GM19238 (cell line): Measurements from ENCODE around the gene IL18RAP.

Experiments used
- DNase-seq: peaks from one replicate; pipeline ENCODE4 v3.0.0; 2011; ENCODE audit warnings: low spot score; ENCODE audit not compliant: insufficient read length

The IL18RAP gene

DNA sequence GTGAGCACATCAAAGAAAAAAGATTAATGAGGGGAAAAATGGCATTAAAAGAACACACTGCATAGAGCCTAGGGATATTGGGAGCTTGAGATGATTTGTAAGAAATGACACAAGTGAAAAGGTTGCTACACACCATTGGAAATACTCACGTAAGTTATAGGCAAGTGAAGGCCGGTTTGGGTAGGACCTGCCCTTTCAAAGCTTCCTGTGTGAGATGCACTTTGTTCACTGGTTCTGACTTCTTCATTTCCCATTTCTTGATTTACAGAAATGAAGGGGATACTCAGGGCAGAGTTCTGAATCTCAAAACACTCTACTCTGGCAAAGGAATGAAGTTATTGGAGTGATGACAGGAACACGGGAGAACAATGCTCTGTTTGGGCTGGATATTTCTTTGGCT lies at the start of gene IL18RAP:
IL18RAP (plus strand) TSS at position 251 of the 400 bp plus-strand sequence; CDS start at position 369, 118 bp downstream.
- DNase-seq: no peak

- no peak for DNase-seq
Observed at GRCh38 chr2:102376052-102376591, 46.8 kb upstream of the IL18RAP start.

DNA sequence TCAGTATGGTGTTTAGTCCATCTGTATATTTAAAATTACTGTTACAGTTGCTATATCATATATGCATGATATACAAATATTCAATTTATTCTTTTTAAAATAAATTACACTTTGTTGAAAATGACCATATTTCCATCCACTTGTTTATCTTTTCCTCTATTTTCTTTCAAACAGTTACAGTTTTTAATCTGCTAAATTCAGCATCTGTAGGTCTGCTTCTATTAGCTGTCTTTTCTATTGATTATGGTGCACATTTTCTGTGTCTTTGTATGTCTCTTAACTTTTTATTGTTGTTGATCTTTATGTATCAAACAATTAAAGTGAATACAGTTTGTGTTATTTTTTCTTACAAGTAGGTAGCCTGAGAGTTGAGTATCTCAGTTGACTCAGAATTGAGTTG lies 39.2 kb upstream of the IL18RAP start:
- no peak for DNase-seq

- no peak for DNase-seq
Observed at GRCh38 chr2:102385522-102385921, 37.4 kb upstream of the IL18RAP start.

DNA sequence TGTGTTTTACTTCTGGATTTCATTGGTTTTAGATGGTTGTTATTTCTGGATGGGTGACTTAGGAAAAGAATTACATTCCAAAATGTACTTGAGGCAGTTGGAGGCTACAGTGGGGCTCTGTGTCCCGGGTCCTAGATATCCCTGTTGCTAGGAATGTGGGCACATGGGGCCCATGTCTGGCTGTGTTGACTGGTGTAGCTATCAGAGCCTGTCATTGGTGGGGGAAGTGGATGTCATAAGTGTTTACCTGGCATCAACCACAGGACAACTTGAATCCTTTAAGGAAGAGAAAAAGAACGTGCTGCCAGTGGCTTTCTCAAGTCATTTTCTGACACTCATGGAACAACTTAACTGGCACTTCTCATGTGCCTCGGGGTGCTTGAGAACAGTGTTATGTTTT lies 37.0 kb upstream of the IL18RAP start:
- no peak for DNase-seq

DNA sequence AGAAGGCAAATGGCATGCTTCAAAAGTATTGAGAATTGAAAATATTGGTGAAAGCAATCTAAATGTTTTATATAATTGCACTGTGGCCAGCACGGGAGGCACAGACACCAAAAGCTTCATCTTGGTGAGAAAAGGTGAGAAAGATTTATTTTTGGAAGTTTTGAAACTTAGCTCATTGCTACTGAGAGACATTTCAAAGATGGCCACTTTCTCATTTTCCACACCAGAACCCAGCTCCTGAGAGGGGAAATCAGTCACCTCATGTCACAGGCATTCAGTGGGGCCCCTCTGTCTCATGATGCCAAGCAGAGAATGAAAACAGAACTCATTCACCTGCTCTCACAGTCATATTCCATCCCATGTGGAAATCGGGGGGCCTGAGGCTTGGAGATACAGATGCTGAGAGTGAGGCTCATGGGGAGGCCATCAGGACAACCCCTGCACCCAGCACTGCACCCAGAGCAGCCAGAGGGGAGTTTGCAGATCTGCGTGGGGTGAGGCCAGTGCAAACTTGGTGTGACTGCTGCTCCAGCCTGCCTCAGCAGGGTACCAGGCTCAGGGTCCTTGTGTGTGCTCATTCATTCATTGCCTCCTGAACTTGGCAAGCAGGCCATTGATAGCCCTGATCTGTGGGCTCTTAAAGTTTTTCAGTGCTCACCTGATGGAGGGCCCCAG lies 36.0 kb upstream of the IL18RAP start:
- no peak for DNase-seq

DNA sequence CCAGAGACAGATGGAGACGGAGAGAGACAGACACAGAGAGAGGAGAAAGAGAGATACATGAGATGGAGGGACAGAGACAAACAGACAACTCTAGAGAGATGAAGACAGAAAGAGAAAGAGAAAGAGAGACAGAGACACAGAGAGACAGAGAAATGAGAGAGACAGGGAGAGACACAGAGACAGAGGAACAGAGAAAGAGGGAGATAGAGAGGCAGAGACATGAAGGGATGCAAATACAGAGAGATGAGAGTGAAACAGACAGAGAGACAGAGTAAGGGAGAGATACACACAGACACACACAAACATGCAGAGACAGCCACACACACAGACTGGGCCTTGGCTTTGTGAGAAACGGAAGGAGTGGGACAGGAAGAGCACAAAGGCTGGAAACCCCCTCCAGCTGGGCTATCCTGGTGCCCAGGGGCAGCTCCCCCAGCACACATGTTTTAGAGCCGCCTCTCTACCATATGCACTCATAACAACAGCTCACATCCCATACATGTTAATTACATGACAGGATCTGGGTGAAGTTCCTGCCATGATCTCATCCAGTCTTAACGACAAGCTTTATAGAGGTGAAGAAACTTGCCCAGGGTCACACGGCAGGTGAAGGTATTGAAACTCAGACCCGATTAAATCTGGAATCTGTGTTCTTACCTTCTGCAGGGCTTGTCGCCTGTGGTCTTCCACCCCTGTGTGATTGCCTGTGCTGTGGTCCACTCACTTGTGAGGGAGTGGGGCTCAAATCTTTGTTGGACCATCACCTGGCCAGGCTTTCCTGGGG lies 35.0 kb upstream of the IL18RAP start:
- no peak for DNase-seq

GRCh38 chr2:102391565-102391964 lies 31.4 kb upstream of the IL18RAP start:
- DNase-seq: no peak

- DNase-seq: no peak
Observed at GRCh38 chr2:102392096-102392495, 30.9 kb upstream of the IL18RAP start.

DNA sequence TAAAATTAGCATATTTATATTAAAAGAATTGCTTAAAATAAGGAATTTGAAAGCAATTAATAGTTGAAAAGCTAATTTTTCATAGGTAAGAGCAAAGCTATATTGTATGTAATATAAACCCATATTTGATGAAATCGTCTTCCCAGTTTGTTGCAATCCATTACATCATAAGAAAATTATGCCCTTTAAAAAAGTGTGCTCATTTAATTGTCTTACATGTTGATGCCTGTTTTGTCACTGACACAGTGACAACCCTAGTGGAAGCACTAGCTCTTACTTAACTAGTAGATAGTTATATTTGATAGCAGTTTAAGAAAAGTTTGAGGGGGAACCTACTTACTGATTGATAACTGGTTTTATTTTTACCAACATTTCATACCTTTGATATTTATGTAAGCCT lies 30.0 kb upstream of the IL18RAP start:
- no peak for DNase-seq

GRCh38 chr2:102396012-102396411 lies 26.9 kb upstream of the IL18RAP start:
- no peak for DNase-seq

GRCh38 chr2:102397209-102397608 lies 25.8 kb upstream of the IL18RAP start:
- no peak for DNase-seq

DNA sequence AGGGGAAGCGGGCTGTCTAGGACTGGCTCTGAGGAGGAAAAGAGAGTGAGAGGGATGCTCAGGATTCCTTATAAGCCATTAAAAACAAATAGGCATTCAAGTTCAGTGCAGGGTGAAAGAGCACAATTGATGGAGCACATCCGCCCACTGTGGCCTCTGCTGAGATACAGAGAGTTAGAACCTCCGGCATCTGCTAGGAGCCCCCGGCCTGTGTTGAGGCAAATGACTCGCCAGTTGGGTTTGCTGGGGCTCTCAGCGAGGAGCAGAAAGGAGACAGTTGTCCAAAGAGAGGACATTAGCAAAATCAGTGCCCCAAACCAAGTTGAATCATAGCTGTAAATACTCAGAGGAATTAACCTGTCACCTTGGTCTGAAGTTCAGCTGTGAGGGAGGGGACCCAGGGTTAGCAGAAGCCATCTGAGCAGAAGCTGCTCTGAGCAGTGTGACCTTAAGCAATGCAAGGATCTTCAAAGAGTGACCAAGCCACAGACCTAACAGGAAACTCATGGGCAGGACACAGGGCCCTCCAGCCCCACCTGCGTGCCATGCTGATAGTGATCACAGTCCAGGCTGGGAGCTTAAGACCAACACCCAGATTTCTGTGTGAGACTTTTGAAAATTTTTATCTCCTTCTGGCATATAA lies 23.3 kb upstream of the IL18RAP start:
- DNase-seq: no peak

DNA sequence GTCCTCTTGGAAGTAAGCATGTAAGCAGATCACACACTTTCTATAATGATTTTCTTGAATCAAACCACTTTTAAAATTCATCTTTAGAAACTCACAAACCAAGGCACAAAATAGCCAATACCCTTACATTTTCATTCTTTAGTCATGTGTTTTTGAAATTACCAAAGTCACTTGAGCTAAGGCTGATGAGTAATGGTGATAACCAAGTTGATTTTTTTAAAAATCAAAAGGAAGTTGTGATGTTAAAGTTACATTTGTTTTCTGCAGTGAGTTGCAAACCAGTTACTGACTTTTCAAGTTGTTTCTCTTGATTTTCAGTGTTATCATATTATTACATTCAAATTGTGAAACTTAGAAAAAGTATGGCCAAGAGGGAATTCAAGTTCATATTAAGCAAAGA lies 21.5 kb upstream of the IL18RAP start:
- DNase-seq: no peak

GRCh38 chr2:102401865-102402264 lies 21.1 kb upstream of the IL18RAP start:
- DNase-seq: no peak

GRCh38 chr2:102410952-102411351 lies 12.0 kb upstream of the IL18RAP start:
- DNase-seq: no peak

DNA sequence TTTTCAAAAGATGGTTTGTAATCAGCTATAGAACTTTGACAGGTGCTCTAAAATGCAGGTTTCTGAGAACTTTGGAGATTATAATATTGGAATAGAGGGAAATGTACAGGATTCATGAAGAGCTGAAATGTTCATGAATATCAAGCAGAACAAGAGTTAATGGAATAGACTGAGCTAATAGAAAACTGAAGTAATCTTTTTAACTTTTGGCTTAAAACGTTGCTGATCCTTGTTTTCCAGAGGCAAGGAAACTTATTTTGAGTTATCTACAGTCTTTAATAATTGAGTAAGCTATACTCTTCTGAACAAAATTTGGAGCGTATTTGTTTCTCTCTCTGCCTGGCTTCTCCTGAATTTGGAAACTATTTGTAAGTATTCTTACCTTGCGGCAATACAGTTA lies 10.8 kb upstream of the IL18RAP start:
- no peak for DNase-seq

- DNase-seq: no peak
Observed at GRCh38 chr2:102417946-102418345, 5.0 kb upstream of the IL18RAP start.

GRCh38 chr2:102418421-102418961 lies 4.5 kb upstream of the IL18RAP start:
- peak; percentile 19 for DNase-seq

GRCh38 chr2:102420290-102420689 lies 2.7 kb upstream of the IL18RAP start:
- no peak for DNase-seq

DNA sequence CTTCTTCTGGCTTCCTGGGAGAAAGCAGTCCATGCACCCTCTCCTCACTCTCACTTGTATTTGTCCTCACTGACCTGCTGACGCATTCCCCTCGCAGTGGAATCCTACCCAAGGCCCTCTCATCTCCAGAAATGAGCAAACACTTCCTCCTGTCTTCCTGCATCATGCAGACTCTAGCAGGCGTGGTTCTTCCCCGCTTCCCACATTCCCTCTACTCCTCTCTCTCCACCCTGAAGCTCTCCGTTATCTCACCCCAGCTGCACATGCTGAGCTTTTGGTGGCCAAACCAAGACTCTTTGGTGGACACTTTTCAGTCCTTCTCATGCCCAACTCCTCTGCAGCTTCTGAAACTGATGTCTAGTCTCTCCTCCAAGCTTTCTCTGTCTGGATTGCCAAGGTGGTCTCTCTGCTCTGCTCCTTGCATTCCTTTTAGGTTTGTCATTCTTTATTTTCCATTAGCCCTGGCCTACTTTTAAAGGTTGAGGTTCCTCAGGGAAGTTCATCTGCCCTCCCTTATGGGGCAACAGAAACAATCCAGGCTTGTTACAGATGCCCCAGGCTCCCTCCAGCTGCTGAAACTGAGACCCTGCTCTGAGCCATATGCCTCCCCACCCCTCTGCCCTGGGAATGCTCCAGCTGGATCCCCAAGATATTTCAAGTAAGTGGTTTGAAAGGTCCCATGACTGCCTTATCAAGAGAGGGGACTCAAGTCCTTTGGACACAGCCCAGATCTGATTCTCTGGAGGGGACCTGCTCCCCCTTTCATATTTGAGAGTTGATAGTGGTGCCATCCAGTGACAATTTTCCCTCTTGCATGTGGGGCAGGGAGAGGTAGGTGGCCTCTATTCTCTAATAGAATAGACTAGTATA lies 835 bp upstream of the IL18RAP start:
- DNase-seq: no peak
